Stomach smooth muscle (tissue), 2 donors: ENCODE measurements around the gene SDHA.
A peak's percentile ranks its signal among the peaks of the same experiment; 100 is the strongest.
"Not testable (repeated sequence)": the region's sequence is repeated elsewhere in the genome, so short reads cannot be mapped to it uniquely, and the experiment has no call there.

ENCODE experiments used
- H3K27ac ChIP-seq: one replicate; pipeline ENCODE4 v1.7.0; 2013; ENCODE audit warnings: mild to moderate bottlenecking, low read length, inconsistent platforms
- H3K27me3 ChIP-seq, 2 donors: one replicate each; pipeline ENCODE4 v1.7.0; 2013; ENCODE audit warnings: low read length in 2 of 2; ENCODE audit not compliant: insufficient read depth in 2 of 2, control insufficient read depth in 1 of 2
- H3K36me3 ChIP-seq, 2 donors: one replicate each; pipeline ENCODE4 v1.7.0; 2013; ENCODE audit warnings: low read length in 2 of 2; ENCODE audit not compliant: control insufficient read depth in 2 of 2, insufficient read depth in 2 of 2
- H3K4me1 ChIP-seq: one replicate; pipeline ENCODE4 v1.7.0; 2013; ENCODE audit warnings: low read length; ENCODE audit not compliant: control insufficient read depth, insufficient read depth
- H3K4me3 ChIP-seq, 2 donors: one replicate each; pipeline ENCODE4 v1.7.0; 2013; ENCODE audit warnings: low read length in 2 of 2
- H3K9ac ChIP-seq, 2 donors: one replicate each; pipeline ENCODE4 v1.7.0; 2013; ENCODE audit warnings: low read length in 2 of 2, mild to moderate bottlenecking in 1 of 2
- H3K9me3 ChIP-seq, 2 donors: one replicate each; pipeline ENCODE4 v1.7.0; 2013; ENCODE audit warnings: low read length in 2 of 2; ENCODE audit not compliant: control insufficient read depth in 2 of 2
- donor health status: healthy.
- donor health status: Pancreatic carcinoma.

The SDHA gene

DNA sequence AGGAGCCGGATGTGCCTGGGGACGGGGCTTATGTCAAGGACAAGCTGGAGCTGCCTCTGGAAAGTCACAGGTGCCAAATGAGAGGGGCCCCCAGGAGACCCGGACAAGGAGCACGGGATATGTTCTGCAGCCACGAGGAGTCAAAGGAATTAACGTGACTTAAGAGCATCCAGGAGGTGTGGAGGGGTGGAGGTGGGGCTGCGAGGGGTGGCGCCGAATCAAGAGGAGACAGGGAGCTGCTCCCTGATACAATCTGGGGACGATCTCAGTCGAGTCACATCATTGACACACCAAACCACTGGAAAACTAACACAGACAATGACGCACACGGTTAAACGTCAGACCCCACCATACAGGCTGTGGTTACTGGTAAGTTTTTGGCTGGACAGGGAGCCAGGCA, 10.5 kb upstream of the SDHA start:
- Histone ChIP-seq H3K4me3 (no peak overlapping the region), H3K36me3 (peaks cover 22 to 27% of the 10 kb centered on the region in 2 donors), H3K27ac (no peak overlapping the region), H3K27me3 (no peaks in the 10 kb centered on the region), H3K4me1 (peaks cover 7% of the 10 kb centered on the region), H3K9me3 (no peaks in the 10 kb centered on the region), H3K9ac (no peak overlapping the region)

DNA sequence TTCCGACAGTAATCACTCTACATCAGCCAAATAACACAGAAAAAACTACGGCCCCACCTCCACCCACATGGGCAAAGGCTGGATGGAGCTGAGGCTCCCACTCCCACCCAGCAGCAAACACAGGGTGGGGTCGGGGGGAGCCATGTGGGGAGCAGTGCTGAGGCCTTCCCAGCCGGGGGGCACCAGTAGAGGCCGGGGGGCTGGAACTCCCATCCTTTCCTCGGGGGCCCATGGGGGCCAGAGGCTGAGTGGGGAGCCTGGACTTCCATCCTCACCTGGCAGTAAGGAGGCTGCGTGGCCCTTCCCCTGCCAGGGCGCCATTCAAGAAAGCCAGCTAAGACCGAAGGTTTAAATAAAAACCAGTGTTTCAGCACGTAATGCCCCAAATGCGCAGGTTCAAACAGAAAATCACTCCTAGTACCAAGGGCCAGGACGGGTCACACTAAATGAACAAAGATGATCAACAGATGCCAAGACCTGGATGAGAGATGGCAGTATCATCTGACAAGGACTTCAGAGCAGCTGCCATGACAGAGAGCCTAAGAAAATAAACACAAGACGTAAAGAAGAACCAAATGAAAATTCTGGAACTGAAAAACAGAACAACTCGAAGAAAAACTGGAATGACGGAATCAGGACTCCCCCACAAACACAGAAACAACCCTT, 9.5 kb upstream of the SDHA start:
- no peaks in the 10 kb centered on the region for H3K27me3 ChIP-seq
- peaks cover 17 to 24% of the 10 kb centered on the region in 2 donors for H3K36me3 ChIP-seq
- no peak overlapping the region for H3K27ac ChIP-seq
- H3K4me3 ChIP-seq = no peak overlapping the region
- no peaks in the 10 kb centered on the region for H3K9me3 ChIP-seq
- peaks cover 7% of the 10 kb centered on the region for H3K4me1 ChIP-seq
- H3K9ac ChIP-seq = no peak overlapping the region

- H3K27ac ChIP-seq = no peak overlapping the region
- H3K9me3 ChIP-seq = no peaks in the 10 kb centered on the region
- H3K27me3 ChIP-seq = no peaks in the 10 kb centered on the region
- no peak overlapping the region for H3K9ac ChIP-seq
- no peak overlapping the region for H3K4me3 ChIP-seq
- peaks cover 1% of the 10 kb centered on the region for H3K4me1 ChIP-seq
- peaks cover 0 to 3% of the 10 kb centered on the region in 2 donors for H3K36me3 ChIP-seq
Observed at GRCh38 chr5:213803-214395, 4.2 kb upstream of the SDHA start.

DNA sequence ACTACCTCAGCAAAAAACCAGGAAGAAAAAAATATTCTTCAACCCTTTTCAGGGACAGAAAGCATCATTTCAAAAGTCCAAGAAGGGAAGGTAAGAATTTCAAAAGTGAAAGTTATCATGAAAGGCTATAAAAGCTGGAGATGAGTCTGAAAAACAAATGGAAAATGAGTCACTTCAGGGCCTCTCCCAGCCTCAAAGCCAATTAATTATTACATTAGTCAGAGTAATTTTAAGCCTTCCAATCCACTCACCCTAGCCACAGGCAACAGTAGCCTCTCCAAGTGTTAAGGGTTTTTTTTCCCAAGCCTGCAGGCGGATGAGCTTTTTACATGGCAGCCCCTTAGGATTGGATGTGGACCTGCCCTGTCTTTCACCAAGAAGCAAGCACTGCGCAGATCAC, 2.9 kb upstream of the SDHA start:
- H3K4me3 ChIP-seq, H3K9me3 ChIP-seq, H3K27ac ChIP-seq, H3K9ac ChIP-seq, H3K4me1 ChIP-seq, H3K36me3 ChIP-seq, H3K27me3 ChIP-seq: not testable (repeated sequence)

DNA sequence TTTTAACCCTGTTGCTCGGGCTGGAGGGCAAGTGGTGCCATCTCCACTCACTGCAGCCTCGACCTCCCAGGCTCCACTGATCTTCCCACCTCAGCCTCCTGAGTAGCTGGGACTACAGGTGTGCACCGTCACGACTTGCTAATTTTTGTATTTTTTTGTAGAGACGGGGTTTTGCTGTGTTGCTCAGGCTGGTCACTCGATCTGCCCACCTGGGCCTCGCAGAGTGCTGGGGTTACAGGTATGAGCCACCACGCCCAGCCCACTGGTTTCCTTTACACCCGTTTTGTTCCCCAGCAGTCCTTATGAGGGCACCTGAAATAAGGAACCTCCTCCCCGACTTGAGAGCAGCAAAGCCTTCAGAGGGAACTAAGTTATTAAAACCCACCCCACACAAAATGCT, 2.0 kb upstream of the SDHA start:
- H3K36me3 ChIP-seq, H3K9me3 ChIP-seq, H3K27me3 ChIP-seq, H3K27ac ChIP-seq, H3K4me3 ChIP-seq, H3K9ac ChIP-seq: not testable (repeated sequence)
- peaks cover 12% of the 10 kb centered on the region for H3K4me1 ChIP-seq

DNA sequence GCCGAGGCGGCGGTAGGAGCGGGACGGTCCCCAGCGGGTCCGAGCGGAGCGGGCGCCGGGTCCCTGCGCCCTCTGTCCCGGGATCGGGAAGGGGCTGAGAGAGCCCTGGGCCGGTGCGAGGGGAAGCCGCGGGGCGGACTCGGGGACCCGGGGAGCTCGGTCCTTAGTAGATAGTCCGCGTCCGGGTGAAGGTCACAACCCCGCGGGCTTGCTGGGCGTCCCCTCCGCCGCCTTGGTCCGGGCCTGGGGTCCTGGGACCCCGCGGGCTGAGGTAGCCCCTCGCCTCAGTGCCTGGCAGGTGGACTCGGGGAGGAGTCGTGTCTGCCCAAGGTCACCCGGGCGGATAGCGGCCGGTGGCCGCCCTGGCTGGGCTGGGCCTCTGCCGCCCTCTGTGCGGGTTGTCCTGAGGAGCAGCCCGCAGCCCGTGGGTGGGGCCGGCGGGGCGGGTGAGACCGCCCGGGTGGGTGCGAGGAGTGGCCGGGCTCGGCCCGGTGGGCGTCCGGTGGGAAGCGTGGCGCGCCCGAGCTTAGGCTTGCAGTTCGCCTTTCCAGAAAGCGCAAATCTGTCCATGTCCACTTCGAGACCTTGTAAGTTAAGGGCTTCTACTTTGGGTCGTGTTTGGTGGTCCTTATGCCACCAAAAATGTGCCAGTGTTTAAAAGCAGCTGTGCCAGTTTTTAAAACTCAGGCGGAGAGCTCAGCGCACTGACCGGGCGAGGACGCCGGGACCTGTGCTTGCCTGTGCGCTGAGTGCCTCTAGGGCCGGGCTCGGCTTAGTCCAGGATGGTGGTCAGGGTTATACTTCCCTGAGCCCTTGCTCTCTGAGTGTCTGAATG, 554 bp downstream of the SDHA start:
- H3K4me3 ChIP-seq = peak overlapping the region; percentile 80 to 89
- no peaks in the 10 kb centered on the region for H3K27me3 ChIP-seq
- H3K9ac ChIP-seq = peak overlapping the region; percentile 82 to 87
- H3K9me3 ChIP-seq = no peaks in the 10 kb centered on the region
- peaks cover 14% of the 10 kb centered on the region for H3K4me1 ChIP-seq
- H3K36me3 ChIP-seq = peaks cover 0 to under 1% of the 10 kb centered on the region in 2 donors
- H3K27ac ChIP-seq = peak overlapping the region; percentile 69

GRCh38 chr5:219460-219863, 1.3 kb downstream of the SDHA start:
- peak overlapping the region; percentile 80 to 89 for H3K4me3 ChIP-seq
- H3K27me3 ChIP-seq = no peaks in the 10 kb centered on the region
- no peaks in the 10 kb centered on the region for H3K9me3 ChIP-seq
- H3K36me3 ChIP-seq = peaks cover 2 to 5% of the 10 kb centered on the region in 2 donors
- H3K27ac ChIP-seq = no peak overlapping the region
- peak overlapping the region; percentile 64 to 82 for H3K9ac ChIP-seq
- peaks cover 14% of the 10 kb centered on the region for H3K4me1 ChIP-seq

GRCh38 chr5:219991-220390, 1.9 kb downstream of the SDHA start:
- H3K27ac ChIP-seq = no peak overlapping the region
- H3K4me3 ChIP-seq = peak overlapping the region; percentile 80 to 89
- H3K9me3 ChIP-seq = no peaks in the 10 kb centered on the region
- H3K9ac ChIP-seq = peak overlapping the region in 1 of 2 donors; percentile 0
- peaks cover 14% of the 10 kb centered on the region for H3K4me1 ChIP-seq
- H3K27me3 ChIP-seq = no peaks in the 10 kb centered on the region
- peaks cover 7 to 10% of the 10 kb centered on the region in 2 donors for H3K36me3 ChIP-seq

DNA sequence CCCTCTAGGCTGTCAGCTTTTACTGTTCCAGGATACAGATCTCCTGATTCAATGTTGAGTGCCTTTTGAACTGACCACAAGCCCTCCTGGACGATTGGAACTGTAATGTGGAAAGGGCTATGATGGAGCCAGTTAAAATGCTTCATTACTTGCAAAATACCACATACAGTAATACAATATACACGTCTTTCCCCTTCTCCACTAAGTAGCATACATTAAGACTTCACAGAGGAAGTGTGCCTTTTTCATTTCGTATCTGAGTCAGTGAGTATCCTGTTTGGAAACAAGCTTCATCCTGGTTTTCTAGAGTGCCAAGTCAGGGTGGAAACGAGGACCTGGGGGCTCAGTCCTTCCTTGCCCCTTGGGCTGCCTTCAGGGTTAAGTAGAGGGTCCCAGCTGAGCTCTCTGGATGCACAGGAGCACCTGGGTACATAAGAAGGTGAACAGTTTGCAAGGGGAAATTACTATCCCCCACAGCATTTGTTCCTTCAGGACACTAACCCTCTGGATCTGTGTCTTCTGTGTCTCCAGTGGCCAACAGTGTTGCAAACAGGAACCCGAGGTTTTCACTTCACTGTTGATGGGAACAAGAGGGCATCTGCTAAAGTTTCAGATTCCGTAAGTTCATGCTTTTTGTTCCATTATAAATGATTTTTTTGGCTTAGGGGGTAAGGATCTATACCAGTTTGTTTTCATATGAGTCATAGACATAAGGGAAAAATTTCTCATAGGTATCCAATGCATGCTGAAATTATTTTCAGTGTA, 5.0 kb downstream of the SDHA start:
- Histone ChIP-seq H3K4me1 (peaks cover 14% of the 10 kb centered on the region), H3K36me3 (peaks cover 23 to 28% of the 10 kb centered on the region in 2 donors)
- H3K27me3 ChIP-seq, H3K27ac ChIP-seq, H3K9me3 ChIP-seq, H3K4me3 ChIP-seq, H3K9ac ChIP-seq: not testable (repeated sequence)

- Histone ChIP-seq H3K9me3 (no peaks in the 10 kb centered on the region), H3K4me1 (peaks cover 14% of the 10 kb centered on the region), H3K9ac (no peak overlapping the region), H3K4me3 (no peak overlapping the region), H3K27ac (no peak overlapping the region), H3K36me3 (peaks cover 28 to 34% of the 10 kb centered on the region in 2 donors), H3K27me3 (no peaks in the 10 kb centered on the region)
Observed at GRCh38 chr5:223791-224190, 5.7 kb downstream of the SDHA start.
